AG04450 (cell line): ENCODE data around the gene CASKIN2. TPM values are rescaled to one million over a fixed set of nuclear protein-coding genes. Genes with fewer than 3 reads are reported as not detected.

Source experiments
- CTCF ChIA-PET: fragments of 300-600, 350-600 bp; formaldehyde crosslinking; extraction: SDS; loops from one replicate; lab custom pipeline; 2022; ENCODE audit warnings: antibody characterized with exemption, inconsistent platforms; lab: Charles Lee
- POLR2A ChIA-PET: fragments of 350-600 bp; formaldehyde crosslinking; extraction: SDS; loops from one replicate; lab custom pipeline; 2021; ENCODE audit warnings: antibody characterized with exemption, inconsistent platforms; lab: Yijun Ruan, JAX
- DNase-seq: peaks from one replicate; pipeline ENCODE4 v3.0.0-alpha.2; 2011; ENCODE audit warnings: low read depth, low spot score
- H3K27ac ChIP-seq: one replicate; pipeline ENCODE4 v1.5.1; 2012; ENCODE audit warnings: low read depth, low read length, control low read depth
- H3K27me3 ChIP-seq: one replicate; pipeline ENCODE4 v1.6.0; 2012; ENCODE audit warnings: low read length; ENCODE audit not compliant: control insufficient read depth, insufficient read depth
- H3K4me3 ChIP-seq: 2 replicates; pipeline ENCODE4 v1.5.1; 2011; ENCODE audit warnings: mild to moderate bottlenecking, low read depth, low read length, control low read depth
- H3K9me3 ChIP-seq: 2 replicates; pipeline ENCODE4 v1.5.1; 2012; ENCODE audit warnings: low read length; ENCODE audit not compliant: control insufficient read depth, insufficient read depth
- polyA plus RNA-seq: library from polyadenylated mRNA; depleted of rRNA; stranded (reverse); fragments of >200 nt; gene quantifications from 2 replicates; pipeline ENCODE4 v1.2.3, GENCODE V29; 2011
- TF ChIP-seq, protein P1 (sequence below): IDR thresholded peaks from 2 replicates; pipeline ENCODE4 v1.5.1; 2011; ENCODE audit warnings: low read depth, low read length, control low read depth, inconsistent platforms

Gene CASKIN2
- polyA plus RNA-seq, 1 experiment = 1.9 TPM

DNA sequence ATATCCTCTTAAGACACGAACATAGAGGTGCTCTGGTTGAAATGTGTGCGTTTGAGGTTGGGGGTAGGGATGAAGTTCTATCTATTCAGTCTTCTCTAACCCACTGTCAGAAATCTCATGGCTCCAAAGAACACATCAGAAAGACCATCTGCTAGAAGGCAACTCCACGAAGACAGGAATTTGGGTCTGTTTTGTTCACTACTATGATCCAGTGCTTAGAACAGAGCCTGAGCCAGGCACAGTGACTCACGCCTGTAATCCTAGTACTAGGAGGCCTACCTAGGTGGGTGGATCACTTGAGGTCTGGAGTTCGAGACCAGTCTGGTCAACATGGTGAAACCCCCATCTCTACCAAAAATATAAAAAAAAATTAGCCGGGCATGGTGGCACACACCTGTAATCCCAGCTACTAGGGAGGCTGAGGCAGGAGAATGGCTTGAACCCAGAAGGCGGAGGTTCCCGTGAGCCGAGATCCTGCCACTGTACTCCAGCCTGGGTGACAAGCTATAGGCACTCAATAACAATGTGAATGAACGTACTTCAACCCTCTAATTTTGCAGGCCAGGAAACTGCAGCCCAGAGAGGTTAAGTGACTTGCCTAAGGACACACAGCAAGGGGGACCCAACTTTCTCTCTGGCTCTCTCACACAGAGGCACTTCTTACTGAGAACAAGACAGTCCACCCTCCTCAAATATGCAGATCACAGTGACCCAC, 2.3 kb downstream of the CASKIN2 start:
- Histone ChIP-seq H3K27ac (no peak overlapping the region), H3K9me3 (no peaks in the 10 kb centered on the region; the same call in 1 of the 2 replicates), H3K27me3 (no peaks in the 10 kb centered on the region), H3K4me3 (no peak overlapping the region)
- TF ChIP-seq, protein P1, sequence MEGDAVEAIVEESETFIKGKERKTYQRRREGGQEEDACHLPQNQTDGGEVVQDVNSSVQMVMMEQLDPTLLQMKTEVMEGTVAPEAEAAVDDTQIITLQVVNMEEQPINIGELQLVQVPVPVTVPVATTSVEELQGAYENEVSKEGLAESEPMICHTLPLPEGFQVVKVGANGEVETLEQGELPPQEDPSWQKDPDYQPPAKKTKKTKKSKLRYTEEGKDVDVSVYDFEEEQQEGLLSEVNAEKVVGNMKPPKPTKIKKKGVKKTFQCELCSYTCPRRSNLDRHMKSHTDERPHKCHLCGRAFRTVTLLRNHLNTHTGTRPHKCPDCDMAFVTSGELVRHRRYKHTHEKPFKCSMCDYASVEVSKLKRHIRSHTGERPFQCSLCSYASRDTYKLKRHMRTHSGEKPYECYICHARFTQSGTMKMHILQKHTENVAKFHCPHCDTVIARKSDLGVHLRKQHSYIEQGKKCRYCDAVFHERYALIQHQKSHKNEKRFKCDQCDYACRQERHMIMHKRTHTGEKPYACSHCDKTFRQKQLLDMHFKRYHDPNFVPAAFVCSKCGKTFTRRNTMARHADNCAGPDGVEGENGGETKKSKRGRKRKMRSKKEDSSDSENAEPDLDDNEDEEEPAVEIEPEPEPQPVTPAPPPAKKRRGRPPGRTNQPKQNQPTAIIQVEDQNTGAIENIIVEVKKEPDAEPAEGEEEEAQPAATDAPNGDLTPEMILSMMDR = no peak
- ChIA-PET CTCF (no interaction called here), POLR2A (interaction anchor here (0.5 kb wide), 1 partner anchor 213 kb away, joined by 3 read pairs; no protein-coding TSS in a partner anchor)
- DNase-seq = no peak

DNA sequence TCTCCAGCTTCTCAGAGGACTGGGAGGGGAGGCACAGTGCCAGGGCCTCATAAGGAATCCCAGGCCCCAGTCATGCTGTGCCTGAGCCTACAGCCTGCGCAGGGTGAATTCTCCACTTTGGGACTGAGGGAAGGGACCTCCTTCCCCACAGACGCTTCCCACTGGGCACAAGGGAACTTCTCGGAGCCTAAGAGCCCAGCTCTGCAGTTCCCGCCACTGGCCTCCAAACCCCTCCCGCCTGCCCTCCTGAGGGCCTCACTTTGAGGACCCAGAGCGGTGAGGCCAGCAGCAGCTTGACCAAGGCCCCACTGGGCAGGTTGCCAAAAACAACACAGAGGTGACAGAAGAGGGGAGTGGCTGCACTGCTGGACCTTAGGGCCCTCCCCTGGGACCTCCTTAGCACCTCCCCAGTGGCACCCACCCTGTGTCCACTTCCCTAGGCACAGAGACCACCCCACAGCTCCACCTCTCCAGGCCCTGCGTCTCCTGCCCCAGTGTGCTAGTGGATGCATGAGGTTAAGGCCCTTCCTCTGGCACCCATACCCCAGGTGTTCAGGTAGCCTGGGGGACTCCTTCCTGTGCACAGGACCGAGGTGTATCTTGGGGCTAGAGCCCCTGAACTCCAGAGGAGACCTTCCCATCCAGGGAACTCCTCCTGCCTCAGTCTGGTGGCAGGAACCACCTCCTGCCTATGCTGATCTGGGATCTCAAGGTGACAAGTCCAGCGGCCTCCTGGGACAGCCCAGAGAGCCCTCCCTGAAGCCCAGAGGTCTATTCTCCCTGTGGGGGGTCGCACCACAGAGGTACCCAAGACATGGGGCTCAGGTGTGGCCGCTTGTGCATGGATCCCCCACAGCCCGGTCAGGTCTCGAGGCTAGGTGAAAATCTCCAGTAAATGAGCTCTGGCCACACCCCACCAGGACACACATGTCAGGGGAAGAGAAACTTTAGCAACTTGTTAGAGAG, 3.4 kb downstream of the CASKIN2 start:
- H3K27ac ChIP-seq = no peak overlapping the region
- no peaks in the 10 kb centered on the region for H3K27me3 ChIP-seq
- no peak for DNase-seq
- ChIA-PET CTCF (interaction anchor here (1.0 kb wide), 1 partner anchor 121 kb away, joined by 3 read pairs; the partner anchor contains the start of gene SMIM5), POLR2A (interaction anchor here (0.5 kb wide), 1 partner anchor 212 kb away, joined by 3 read pairs; no protein-coding TSS in a partner anchor)
- TF ChIP-seq, protein P1 = no peak
- H3K9me3 ChIP-seq = no peaks in the 10 kb centered on the region; the same call in 1 of the 2 replicates
- H3K4me3 ChIP-seq = no peak overlapping the region

DNA sequence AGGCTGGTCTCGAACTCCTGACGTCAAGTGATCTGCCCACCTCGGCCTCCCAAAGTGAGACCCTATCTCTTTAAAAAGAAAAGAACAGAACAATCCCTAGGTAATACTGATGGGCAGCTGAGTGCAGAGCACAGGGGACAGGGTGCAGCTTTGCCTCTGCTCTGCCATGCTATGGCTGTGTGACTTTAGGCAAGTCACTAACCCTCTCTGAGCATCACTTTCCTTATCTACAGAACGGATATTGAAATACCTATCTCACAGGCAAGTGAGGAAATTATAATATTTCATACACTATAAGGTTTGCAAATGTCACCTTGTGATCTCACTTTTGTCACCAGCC, 4.1 kb downstream of the CASKIN2 start:
- H3K4me3 ChIP-seq = no peak overlapping the region
- TF ChIP-seq, protein P1 = no peak
- H3K27ac ChIP-seq = no peak overlapping the region
- no peaks in the 10 kb centered on the region for H3K27me3 ChIP-seq
- POLR2A ChIA-PET = interaction anchor here (0.7 kb wide), 1 partner anchor 25 kb away, joined by 4 read pairs; no protein-coding TSS in a partner anchor
- CTCF ChIA-PET = interaction anchor here (1.0 kb wide), 1 partner anchor 122 kb away, joined by 3 read pairs; the partner anchor contains the start of gene SMIM5
- DNase-seq = no peak
- H3K9me3 ChIP-seq = no peaks in the 10 kb centered on the region; the same call in 1 of the 2 replicates

DNA sequence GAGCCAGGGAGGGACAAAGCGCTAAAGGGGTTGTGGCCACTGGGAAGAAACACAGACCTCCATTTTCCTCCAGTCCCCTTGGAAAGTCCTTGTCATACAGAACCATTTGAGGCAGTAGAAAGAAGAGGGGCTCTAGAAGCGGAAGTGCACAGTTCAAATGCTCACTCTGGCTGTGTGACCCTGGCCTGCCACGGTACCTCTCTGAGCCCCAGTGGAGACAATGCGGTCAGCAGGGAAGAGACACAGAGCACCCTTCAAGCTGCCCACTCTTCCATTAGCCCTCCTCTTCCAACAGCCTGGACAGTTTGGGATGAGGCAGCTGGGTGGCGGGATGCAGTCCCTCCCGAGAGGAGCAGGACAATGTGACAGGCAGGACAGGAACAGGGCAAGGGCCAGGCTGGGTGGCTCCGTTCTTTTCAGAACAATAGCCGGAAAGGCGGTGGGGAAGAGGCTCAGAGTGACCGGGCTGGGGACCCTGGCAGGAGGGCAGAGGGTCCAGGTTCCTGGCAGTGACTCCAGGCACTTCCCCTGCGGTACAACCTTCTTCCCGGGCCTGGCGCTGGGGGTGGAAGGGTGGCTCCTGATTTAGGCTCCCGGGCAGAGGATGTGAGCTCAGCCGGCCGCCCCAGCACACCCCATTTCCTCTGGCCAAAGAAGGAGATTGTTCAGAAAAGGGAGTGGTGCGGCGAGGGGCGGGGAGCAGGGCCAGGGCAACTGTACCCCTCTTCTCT, 5.6 kb downstream of the CASKIN2 start:
- DNase-seq = no peak
- ChIA-PET CTCF (no interaction called here), POLR2A (no interaction called here)
- Histone ChIP-seq H3K4me3 (no peak overlapping the region), H3K9me3 (no peaks in the 10 kb centered on the region; the same call in 1 of the 2 replicates), H3K27ac (no peak overlapping the region), H3K27me3 (no peaks in the 10 kb centered on the region)
- TF ChIP-seq, protein P1 = no peak
